NCI-H1694 treated with DMSO at 0.1 percent for 48 hours (cell line): ENCODE data around the gene MSH4.
"Not testable (repeated sequence)": the region's sequence is repeated elsewhere in the genome, so short reads cannot be mapped to it uniquely, and the experiment has no call there.

Source experiments
- DNase-seq: peaks from one replicate; lab custom pipeline; 2025; lab: John Stamatoyannopoulos, UW

MSH4 gene

DNA sequence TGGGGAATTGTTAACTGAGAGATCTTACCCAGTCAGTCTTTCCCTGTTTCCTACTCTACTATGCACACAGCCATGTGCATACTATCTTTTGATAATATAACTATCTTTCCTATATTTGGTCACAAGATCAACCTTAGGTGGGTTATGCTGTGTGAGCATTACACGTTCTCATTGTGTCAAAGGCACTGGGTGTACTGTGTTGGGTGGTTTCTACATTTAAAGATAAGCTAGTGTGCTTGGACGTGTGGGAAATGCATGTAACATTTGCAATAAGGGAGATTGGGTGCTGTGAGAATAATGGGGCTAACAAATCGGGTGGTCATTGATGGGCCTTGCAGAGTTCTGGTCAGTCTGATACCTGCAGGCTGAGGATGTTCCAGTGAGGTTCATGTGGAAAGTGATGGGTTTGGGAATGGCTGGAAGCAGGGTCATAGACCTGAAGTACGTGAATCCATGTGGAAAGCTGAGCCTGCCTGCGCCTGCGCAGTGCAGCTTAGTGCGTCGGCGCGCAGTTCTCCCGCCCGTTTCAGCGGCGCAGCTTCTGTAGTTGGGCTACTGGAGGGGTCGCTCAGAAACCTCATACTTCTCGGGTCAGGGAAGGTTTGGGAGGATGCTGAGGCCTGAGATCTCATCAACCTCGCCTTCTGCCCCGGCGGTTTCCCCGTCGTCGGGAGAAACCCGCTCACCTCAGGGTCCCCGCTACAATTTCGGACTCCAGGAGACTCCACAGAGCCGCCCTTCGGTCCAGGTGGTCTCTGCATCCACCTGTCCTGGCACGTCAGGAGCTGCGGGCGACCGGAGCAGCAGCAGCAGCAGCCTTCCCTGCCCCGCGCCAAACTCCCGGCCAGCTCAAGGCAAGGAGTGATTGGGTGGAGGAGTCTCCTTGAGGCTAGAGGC lies at the start of gene MSH4:
TSS of gene MSH4 (plus strand) at position 507 of the 897 bp plus-strand sequence. CDS start at position 611, 104 bp downstream.
- DNase-seq, result no peak

DNA sequence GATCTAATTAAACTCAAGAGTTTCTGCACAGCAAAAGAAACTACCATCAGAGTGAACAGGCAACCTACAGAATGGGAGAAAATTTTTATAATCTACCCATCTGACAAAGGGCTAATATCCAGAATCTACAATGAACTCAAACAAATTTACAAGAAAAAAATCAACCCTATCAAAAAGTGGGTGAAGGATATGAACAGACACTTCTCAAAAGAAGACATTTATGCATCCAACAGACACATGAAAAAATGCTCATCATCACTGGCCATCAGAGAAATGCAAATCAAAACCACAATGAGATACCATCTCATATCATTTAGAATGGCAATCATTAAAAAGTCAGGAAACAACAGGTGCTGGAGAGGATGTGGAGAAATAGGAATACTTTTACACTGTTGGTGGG lies 39.5 kb upstream of the MSH4 start:
- DNase-seq, result not testable (repeated sequence)

DNA sequence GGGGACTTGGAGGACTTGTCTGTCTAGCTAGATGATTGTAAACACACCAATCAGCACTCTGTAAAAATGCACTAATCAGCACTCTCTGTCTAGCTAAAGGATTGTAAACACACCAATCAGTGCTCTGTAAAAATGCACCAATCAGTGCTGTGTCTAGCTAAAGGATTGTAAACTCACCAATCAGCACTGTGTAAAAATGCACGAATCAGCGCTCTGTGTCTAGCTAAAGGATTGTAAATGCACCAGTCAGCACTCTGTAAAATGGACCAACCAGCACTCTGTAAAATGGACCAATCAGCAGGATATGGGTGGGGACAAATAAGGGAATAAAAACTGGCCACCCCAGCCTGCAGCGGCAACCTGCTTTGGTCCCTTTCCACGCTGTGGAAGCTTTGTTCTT lies 38.1 kb upstream of the MSH4 start:
- DNase-seq, result not testable (repeated sequence)

DNA sequence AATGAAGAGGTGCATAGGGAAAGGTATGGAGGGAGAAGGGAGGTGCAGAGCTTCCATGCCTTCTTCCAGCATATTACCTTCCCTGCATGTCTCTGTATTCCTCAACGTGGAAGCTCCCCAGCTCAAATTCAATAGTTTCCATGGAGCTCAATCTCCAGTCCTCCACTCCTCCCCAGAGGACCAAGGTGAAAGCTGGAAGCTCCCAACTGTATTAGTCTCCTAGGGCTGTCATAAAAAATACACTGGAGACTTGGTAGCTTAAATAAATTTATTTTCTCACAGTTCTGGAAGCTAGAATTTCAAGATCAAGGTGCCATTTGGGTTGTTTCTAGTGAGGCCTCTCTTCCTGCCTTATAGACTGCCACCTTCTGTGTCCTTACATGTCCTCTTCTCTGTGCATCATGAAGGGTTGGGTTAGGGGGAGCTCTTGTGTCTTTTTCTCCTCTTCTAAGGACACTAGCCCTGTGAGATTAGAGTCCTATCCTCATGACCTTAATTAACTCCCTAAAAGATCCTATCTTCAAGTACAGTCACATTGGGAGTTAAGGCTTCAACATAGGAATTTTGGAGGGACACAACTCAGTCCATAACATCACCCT lies 32.5 kb upstream of the MSH4 start:
- DNase-seq, result no peak

DNA sequence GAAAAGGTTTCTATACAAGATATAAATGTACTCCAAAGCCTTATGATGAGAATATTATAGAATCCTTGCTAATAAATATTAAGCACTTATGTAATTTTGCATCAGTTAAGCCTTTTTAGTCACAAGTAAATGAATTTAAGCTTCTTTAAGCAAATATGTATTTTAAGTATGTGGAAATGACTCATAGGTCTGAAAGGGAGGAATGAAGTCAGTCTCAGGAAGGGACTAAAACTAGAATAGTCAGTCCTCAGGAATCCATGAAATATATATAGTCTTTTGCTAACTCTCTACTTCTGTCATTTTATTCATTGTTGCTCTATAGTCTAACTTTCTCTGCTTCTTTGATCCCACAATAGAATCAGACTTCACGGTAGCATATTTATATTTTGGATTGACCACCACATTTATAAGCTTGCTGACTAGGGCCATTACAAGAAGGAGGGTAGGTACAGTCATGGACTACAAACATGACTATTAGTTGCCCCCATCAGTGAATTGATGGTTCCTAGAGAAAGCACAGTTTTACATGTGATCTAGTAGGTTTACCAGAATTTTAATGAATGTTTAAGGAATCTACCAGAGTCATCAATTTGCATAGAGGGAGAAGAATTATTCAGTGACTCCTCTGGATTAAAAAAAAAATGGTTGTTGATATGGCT lies 30.9 kb upstream of the MSH4 start:
- DNase-seq, result no peak

DNA sequence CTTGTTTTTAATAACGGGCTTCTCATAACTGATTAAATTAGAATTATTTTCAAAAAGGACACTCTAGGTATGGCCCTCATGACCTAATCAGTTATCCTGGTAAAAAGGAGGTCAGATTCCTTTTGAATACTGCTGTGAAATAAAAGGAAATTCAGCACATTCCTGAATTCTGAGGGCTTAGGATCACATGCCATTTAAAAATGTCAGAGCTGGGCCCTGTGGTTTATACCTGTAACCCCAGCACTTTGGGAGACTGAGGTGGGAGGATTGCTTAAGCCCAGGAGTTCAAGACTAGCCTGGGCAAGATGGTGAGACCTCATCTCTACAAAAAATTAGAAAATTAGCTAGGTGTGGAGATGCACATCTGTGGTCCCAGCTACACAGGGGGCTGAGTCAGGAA lies 28.7 kb upstream of the MSH4 start:
- no peak for DNase-seq

DNA sequence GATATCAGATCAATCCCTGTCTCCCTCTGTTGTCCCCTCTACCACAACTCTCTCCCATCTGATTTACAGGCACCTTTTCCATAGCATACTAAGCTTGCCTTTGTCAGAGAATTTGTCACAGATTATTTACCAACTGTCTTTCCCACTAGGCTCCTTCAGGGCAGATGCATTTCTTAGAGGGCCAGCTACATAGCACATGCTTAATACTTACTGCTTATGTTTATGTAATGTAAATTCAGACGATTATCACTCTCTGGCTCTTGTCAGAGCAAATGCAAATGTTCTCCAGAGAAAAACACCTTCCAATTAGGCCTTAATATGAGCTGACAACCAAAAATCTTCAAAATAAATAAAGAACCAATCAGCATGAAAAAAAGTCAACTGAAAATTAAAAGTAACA lies 25.9 kb upstream of the MSH4 start:
- no peak for DNase-seq

DNA sequence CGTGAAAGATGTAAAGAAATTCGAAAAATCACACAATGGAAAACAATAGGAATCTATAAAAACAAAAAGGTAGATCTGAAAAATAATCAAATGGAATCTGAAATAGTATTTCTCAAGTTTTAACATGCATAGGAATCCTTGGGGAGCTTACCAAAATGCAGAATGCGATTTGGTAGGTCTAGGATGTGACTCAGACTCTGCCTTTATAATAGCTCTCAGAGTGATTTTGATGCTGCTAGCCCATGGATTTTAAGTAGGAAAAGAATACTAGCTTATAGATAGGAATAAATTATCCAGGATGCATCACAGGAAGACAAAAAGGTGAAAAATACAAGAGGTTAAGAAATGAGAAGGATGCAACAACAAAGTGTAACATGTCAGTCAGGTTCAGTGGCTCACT lies 24.7 kb upstream of the MSH4 start:
- no peak for DNase-seq

DNA sequence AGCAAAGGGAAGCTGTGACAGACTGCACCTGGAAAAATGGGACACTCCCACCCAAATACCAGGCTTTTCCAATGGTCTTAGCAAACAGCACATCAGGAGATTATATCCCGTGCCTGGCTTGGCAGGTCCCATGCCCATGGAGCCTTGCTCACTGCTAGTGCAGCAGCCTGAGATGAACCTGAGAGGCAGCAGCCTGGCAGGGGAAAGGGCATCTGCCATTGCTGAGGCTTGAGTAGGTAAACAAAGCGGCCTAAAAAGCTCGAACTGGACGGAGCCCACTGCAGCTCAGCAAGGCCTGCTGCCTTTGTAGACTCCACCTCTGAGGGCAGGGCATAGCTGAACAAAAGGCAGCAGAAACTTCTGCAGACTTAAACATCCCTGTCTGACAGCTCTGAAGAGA lies 18.9 kb upstream of the MSH4 start:
- DNase-seq, result not testable (repeated sequence)

DNA sequence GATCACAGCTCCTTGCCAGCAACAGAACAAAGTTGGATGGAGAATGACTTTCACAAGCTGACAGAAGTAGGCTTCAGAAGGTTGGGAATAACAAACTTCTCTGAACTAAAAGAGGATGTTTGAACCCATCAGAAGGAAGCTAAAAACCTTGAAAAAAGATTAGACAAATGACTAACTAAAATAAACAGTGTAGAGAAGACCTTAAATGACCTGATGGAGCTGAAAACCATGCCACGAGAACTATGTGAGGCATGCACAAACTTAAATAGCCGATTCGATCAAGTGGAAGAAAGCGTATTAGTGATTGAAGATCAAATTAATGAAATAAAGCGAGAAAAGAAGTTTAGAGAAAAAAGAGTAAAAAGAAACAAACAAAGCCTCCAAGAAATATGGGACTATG lies 18.0 kb upstream of the MSH4 start:
- not testable (repeated sequence) for DNase-seq

DNA sequence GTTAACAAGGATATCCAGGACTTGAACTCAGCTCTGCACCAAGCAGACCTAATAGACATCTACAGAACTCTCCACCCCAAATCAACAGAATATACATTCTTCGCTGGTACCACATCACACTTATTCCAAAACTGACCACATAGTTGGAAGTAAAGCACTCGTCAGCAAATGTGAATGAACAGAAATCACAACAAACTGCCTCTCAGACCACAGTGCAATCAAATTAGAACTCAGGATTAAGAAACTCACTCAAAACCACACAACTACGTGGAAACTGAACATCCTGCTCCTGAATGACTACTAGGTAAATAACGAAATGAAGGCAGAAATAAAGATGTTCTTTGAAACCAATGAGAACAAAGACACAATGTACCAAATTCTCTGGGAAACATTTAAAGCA lies 16.5 kb upstream of the MSH4 start:
- DNase-seq, result not testable (repeated sequence)

DNA sequence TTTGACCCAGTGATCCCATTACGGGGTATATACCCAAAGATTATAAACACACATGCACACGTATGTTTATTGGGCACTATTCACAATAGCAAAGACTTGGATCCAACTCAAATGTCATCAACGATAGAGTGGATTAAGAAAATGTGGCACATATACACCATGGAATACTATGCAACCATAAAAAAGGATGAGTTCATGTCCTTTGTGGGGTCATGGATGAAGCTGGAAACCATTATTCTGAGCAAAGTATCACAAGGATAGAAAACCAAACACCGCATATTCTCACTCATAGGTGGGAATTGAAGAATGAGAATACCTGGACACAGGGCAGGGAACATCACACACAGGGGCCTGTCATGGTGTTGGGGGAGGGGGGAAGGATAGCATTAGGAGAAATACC lies 12.8 kb upstream of the MSH4 start:
- DNase-seq, result not testable (repeated sequence)

DNA sequence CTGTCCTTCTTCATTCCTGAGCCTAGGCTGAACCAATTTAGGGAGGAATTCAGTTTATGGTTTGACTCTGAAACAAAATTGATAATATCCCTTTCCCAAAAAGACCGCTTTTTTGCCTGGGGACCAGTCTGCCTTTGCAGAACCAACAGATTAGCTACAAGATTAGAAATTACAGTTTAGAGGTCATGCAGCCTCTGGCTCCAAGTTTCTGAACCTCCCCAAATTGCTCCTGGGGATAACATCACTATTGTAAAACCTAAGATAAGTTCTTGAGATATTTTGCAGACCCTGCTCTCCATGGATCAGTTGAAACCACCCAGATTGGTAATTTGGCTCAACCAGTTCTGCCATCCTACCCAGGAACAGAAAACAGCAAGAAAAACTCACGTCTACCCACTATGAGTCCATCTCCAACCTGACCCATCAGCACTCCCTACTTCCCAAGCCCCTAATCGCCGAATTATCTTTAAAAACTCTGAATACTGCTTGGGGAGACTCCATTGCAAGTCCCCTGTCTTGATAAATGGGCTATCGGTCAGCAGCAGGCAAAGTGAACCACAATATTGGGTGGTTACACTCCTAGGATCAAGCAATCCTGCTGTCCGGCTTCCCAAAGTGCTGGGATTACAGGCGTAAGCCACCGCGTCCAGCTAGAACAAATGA lies 11.2 kb upstream of the MSH4 start:
- no peak for DNase-seq

DNA sequence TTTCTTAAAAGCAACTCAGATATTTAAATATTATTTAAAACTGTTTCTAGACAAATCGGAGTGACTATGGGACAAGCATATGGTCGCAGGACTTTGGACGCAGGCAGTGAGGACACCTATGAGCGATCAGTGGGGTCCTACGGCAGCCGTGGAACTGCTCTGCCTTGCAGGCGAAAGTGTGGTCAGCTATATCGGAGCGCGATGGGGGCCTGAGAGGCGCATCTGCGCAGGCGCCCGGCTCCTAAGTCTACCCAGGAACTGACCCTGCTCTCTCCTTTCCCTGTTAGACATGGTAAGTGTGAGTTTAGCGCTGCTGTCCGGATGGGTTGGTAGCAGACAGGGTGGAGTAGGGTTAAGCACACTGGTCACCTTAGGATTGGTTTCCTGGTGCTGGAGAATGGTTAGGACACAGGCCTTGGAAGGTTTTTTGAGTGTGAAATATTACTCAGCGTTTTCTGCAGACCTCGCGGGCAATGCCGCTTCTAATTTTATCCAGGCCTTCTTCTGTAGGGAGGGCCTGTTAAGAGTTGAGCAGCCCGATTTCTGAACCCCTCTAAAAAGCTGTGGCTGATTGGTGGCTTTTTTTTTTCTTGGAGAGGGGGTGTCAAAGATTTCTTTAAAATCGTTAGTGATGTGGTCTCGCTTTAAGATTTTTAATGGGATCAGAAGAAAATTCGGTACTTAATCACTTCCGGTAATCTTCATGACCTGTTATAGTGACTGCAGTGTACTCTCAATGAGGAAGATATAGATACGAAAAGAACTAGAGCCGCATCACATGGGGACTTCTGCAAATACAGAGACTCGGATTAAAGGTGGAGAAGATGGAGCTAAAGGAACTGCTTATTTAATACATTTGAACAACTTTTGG lies 10.5 kb upstream of the MSH4 start, which contains the start of gene RABGGTB:
TSS of gene RABGGTB (plus strand) at position 274 of the 871 bp plus-strand sequence. CDS start at position 290, 16 bp downstream.
- peak; percentile 94 for DNase-seq

DNA sequence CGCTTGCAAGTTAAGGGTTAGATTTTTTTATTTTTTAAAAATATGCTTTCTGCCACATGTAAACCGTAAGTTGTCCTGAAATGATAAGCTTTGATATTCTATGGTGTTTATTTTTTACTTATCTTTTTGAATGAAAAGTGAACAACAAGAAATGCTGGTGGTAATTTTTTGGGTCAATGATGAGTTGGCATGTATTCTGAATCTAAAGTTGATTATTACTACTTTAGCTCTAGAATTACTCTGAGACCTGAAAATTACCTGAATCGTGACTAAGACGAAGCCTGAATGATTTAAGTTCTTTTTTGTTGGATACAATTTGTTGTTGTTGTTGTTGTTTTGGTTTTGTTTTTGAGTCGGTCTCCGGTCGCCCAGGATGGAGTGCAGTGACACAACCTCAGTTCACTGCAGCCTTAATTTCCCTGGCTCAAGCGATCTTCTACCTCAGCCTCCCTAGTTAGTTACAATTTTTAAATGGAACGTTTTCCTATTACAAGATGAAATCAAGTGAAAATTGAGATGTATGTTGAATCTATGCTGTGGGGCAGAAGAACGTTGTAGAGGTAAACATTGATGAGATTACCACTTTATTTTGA lies 9.7 kb upstream of the MSH4 start:
- DNase-seq, result no peak

DNA sequence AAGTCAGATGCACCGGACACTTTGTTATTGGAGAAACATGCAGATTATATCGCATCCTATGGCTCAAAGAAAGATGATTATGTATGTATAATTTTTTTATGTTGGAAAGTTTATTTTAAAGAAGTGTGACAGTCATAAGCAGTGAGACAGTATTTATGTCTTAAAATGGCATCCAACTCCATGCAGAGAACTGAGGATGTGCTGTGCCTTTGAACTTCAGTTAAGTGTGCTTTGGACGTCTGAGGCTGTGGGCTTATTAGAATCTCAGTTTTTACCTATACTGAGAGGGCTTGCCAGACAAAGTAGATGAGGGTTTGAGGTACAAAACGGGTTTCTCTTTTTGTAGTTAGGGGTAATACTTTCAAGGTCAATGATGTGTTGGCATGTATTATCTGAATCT lies 9.2 kb upstream of the MSH4 start:
- DNase-seq, result no peak

DNA sequence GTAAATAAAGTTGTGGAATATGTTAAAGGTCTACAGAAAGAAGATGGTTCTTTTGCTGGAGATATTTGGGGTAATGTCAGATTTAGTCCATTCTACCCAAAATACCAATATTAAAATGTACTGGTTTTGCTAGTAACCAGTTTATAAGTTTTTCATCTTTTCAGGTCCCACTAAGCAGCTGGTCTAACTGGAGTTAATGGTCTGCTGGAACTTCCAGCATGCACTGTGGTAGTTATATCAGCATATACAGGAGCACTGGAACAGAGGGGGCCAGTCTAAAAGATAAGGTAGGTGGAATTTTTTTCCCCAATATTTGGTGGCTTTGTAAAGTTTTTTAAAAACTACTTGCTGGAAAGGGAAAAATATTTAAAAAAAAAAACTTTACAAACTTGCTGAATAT lies 6.7 kb upstream of the MSH4 start:
- DNase-seq, result no peak

DNA sequence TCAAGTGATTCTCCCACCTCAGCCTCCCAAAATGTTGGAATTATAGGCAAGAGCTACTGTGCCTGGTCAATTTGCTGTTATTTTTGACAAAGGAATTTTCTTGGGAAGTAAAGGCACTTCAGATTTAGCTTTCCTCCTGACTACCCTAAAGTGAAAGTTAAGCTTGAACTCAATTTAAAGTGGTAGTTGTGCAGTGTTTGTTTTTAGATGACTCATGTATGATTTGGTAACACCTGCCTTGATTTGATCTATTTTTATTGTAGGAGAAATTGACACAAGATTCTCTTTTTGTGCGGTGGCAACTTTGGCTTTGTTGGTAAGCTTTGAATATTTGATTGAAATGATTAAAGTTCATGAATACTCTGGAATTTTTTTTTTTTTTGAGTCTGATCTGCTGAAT lies 5.7 kb upstream of the MSH4 start:
- no peak for DNase-seq

DNA sequence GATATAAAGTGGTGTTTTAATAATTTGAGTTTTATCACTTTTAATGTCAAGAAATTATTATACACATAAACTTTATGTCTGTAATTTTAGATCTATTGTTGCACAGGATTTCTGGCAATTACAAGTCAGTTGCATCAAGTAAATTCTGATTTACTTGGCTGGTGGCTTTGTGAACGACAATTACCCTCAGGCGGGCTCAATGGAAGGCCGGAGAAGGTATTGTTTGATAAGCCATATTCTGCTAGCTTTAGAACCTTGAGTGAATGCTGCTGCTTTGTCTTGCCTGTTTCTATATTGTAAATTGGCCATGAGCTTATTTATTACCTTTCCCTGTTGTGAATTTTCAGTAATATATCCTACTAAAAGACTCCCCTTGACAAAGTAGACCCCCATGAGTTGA lies 4.6 kb upstream of the MSH4 start:
- no peak for DNase-seq

DNA sequence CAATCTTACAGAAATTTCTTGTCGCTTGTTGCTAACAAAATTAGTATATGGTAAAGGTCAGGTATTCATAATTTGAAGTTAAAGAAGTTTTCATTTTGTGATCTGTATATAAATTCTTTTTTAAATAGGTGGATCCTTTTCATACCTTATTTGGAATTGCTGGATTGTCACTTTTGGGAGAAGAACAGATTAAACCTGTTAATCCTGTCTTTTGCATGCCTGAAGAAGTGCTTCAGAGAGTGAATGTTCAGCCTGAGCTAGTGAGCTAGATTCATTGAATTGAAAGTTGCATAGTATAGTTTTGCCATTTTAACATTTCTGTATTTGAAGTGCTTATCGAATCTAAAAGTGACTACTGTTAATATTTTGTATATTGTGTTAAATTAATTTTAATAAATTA lies 2.3 kb upstream of the MSH4 start:
- no peak for DNase-seq

DNA sequence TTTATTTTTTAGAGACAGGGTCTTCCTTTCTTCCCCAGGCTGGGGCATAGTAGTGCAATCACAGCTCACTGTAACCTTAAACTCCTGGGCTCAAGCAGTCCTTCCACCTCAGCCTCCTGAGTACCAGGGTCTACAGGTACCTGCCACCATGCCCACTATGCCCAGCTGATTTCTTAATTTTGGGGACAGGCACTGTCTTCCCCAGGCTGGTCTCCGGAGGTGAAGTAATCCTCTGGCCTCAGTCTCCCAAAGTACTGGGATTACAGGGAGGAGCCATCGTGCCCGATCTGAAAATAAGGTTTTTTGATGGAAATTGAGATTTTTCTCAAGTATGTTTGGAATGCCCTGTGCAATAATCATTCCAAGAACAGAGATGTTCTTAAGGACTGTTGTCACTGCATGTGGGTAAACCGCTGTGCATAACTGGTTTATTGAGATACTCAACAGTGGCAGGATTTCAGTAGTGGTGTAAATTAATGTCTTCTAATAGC lies 934 bp upstream of the MSH4 start:
- DNase-seq, result no peak
